ENCODE measurements around the gene TMEM222.

The TMEM222 gene

GRCh38 chr1:27306892-27307761 is 14.8 kb upstream of the TMEM222 start:
- no peak for DNase-seq

- DNase-seq = no peak
Observed at GRCh38 chr1:27307874-27308598, 13.9 kb upstream of the TMEM222 start.

- DNase-seq = no peak
Observed at GRCh38 chr1:27314169-27314568, 7.8 kb upstream of the TMEM222 start.

- no peak for DNase-seq
Observed at GRCh38 chr1:27314737-27315136, 7.2 kb upstream of the TMEM222 start.

GRCh38 chr1:27316860-27317259 is 5.1 kb upstream of the TMEM222 start:
- no peak for DNase-seq

GRCh38 chr1:27318136-27318535 is 3.8 kb upstream of the TMEM222 start:
- DNase-seq = no peak

- no peak for DNase-seq
Observed at GRCh38 chr1:27318596-27318995, 3.4 kb upstream of the TMEM222 start.

GRCh38 chr1:27322569-27323240 is 742 bp downstream of the TMEM222 start:
- no peak for DNase-seq

GRCh38 chr1:27325286-27325685 is 3.3 kb downstream of the TMEM222 start:
- DNase-seq = no peak

GRCh38 chr1:27327964-27328363 is 6.0 kb downstream of the TMEM222 start:
- no peak for DNase-seq

- DNase-seq = no peak
Observed at GRCh38 chr1:27330786-27331185, 8.8 kb downstream of the TMEM222 start.

GRCh38 chr1:27331426-27331825 is 9.5 kb downstream of the TMEM222 start:
- DNase-seq = no peak

GRCh38 chr1:27331922-27332321 is 10.0 kb downstream of the TMEM222 start:
- no peak for DNase-seq

GRCh38 chr1:27332536-27333281 is 10.7 kb downstream of the TMEM222 start:
- DNase-seq = peak; percentile 66

GRCh38 chr1:27333717-27334279 is 11.8 kb downstream of the TMEM222 start:
- no peak for DNase-seq

- no peak for DNase-seq
Observed at GRCh38 chr1:27335506-27336422, 13.8 kb downstream of the TMEM222 start.

- DNase-seq = no peak
Observed at GRCh38 chr1:27336756-27337155, 14.8 kb downstream of the TMEM222 start.

- no peak for DNase-seq
Observed at GRCh38 chr1:27338751-27339150, 16.8 kb downstream of the TMEM222 start.

- no peak for DNase-seq
Observed at GRCh38 chr1:27339213-27339612, 17.2 kb downstream of the TMEM222 start.

- peak; percentile 75 for DNase-seq
Observed at GRCh38 chr1:27341525-27342252, 19.7 kb downstream of the TMEM222 start, which contains the start of gene SYTL1. Gene SYTL1, plus strand, starts transcription at chr1:27342022. Its CDS starts 3,313 bp downstream, at chr1:27345335.

GRCh38 chr1:27342391-27342777 is 20.4 kb downstream of the TMEM222 start:
- DNase-seq = peak; percentile 37
